Measurements from ENCODE around the gene MORF4L2. TPM values are rescaled to one million over a fixed set of nuclear protein-coding genes. Genes with fewer than 3 reads are reported as not detected.

The MORF4L2 gene
- total and polyA plus RNA-seq, 2 donors (not counting 3 experiments of a cell fraction or from before 2014, with no cell fraction given): 331 to 414 TPM

DNA sequence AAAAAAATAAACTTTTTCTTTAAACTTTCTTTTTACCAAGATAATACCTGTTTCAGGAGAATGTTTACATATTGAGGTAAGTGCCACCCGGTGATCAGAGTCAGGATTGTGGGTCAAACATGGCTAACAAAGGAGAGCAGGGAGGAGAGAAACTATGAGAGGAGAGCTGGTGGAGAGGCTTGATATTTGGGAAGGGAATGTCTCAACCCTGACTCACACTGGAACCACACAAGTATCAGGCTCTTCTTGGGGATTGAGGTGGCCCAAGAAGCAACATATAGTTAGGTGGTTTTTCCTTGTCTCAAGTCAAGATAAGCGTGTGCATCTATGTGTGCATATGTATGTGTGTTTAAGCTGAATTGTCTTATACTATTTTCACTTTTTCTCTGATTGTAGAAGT, 51.1 kb downstream of the MORF4L2 start:
- BruUV-seq (replicated peaks): no TSS peak
- Histone ChIP-seq H3K27me3 (ENCODE audit: control insufficient read depth in 2 of 2, insufficient read depth in 2 of 2, low read length in 2 of 2) (no peaks in the 10 kb centered on the region), H3K4me1 (ENCODE audit: control insufficient read depth, extremely low read depth, insufficient read depth, low read length) (peaks cover 16% of the 10 kb centered on the region), H3K9me3 (replicated peaks; ENCODE audit: control insufficient read depth, insufficient read depth, low read length) (no peaks in the 10 kb centered on the region), H3K79me2 (ENCODE audit: control insufficient read depth, insufficient read depth, low read length) (no peaks in the 10 kb centered on the region), H3K9ac (replicated peaks; ENCODE audit: extremely low read depth, insufficient read depth, low read length) (no peak overlapping the region), H3K4me2 (ENCODE audit: insufficient read depth, low read length) (no peak overlapping the region), H2AFZ (ENCODE audit: low read depth, low read length) (no peak overlapping the region), H3K9me1 (replicated peaks; ENCODE audit: control insufficient read depth, extremely low read depth, insufficient read depth, low read length) (no peaks in the 10 kb centered on the region), H4K20me1 (replicated peaks; ENCODE audit: control insufficient read depth, extremely low read depth, insufficient read depth, low read length) (no peaks in the 10 kb centered on the region), H3K27ac (ENCODE audit: insufficient read depth, low read depth, low read length) (no peak overlapping the region), H3K36me3 (ENCODE audit: control insufficient read depth in 2 of 2, extremely low read depth in 1 of 2, insufficient read depth in 2 of 2, low read length in 2 of 2) (no peaks in the 10 kb centered on the region), H3K4me3 (replicated peaks in 1 of 3; ENCODE audit: insufficient read depth in 1 of 3, low read depth in 1 of 3, low read length in 3 of 3) (no peak overlapping the region)
- no peak for FAIRE-seq
- intact Hi-C loops (cut with micrococcal nuclease): no loop called here
- no peak for DNase-seq (ENCODE audit: low read depth, low spot score)
- dilution Hi-C loops (cut with MboI; ENCODE audit: extremely low pct_ligation_motif_present, low sequenced_read_pairs): no loop called here
- POLR2A ChIA-PET: no interaction called here
- CTCF ChIA-PET: no interaction called here
- TF ChIP-seq MYC (IDR thresholded peaks at IDR 0.05; ENCODE audit: low read depth, low read length): no peak
- no peak for TF ChIP-seq FOS (IDR thresholded peaks at IDR 0.05; ENCODE audit: borderline replicate concordance, insufficient read depth, low read length)
- TF ChIP-seq, protein P1, sequence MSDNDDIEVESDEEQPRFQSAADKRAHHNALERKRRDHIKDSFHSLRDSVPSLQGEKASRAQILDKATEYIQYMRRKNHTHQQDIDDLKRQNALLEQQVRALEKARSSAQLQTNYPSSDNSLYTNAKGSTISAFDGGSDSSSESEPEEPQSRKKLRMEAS (IDR thresholded peaks at IDR 0.05; ENCODE audit: insufficient read depth, insufficient read length): no peak
- TF ChIP-seq GATA2 (IDR thresholded peaks at IDR 0.05; ENCODE audit: insufficient read depth, insufficient read length, low read depth, low read length): no peak
- TF ChIP-seq JUN (IDR thresholded peaks at IDR 0.05; ENCODE audit: borderline replicate concordance, insufficient read depth, insufficient read length, low read depth): no peak
- TF ChIP-seq CTCF (IDR thresholded peaks at IDR 0.05; ENCODE audit: extremely low read depth in 1 of 2, insufficient read depth in 1 of 2, low read depth in 1 of 2, low read length in 2 of 2): no peak
- TF ChIP-seq POLR2A (IDR thresholded peaks at IDR 0.05; ENCODE audit: low read depth, low read length): no peak
- no peak for TF ChIP-seq EZH2 (IDR thresholded peaks at IDR 0.05; ENCODE audit: borderline replicate concordance, low read depth, low read length, severe bottlenecking)
- TF ChIP-seq POLR2AphosphoS5 (IDR thresholded peaks at IDR 0.05; ENCODE audit: insufficient read depth, low read depth, low read length): no peak

Data from endothelial cell of umbilical vein (primary cell).